GM12878 (cell line): ENCODE measurements around the gene NUDT1. TPM values are rescaled to one million over a fixed set of nuclear protein-coding genes. Genes with fewer than 3 reads are reported as not detected.

Source experiments
- ATAC-seq: fragments of 200-7000 bp; cut with Tn5 transposase; 3 replicates; pipeline ENCODE4 v1.9.1; 2020; ENCODE audit warnings: mild to moderate bottlenecking, moderate library complexity
- BruUV-seq: library from RNA; stranded (reverse); fragments of 400-500 nt; replicated peaks from 2 replicates; lab custom pipeline; 2021; lab: Mats Ljungman, UMichigan
- CTCF ChIA-PET: fragments of 300-600 bp; sonication (Branson Sonifier 250); formaldehyde crosslinking; extraction: SDS; loops from one replicate; lab custom pipeline; 2021; ENCODE audit warnings: inconsistent platforms; lab: Yijun Ruan, JAX
- POLR2A ChIA-PET: fragments of 350-600 bp; formaldehyde crosslinking; extraction: SDS; loops from one replicate; lab custom pipeline; 2021; ENCODE audit warnings: inconsistent platforms; lab: Charles Lee
- RAD21 ChIA-PET: fragments of 300-600 bp; sonication (Branson Sonifier 250); formaldehyde crosslinking; loops from one replicate; lab custom pipeline; 2023; ENCODE audit warnings: antibody characterized with exemption; ENCODE audit not compliant: unreplicated experiment; lab: Charles Lee
- SMC1A ChIA-PET: fragments of 300-600 bp; sonication (Branson Sonifier 250); formaldehyde crosslinking; loops from one replicate; lab custom pipeline; 2023; ENCODE audit not compliant: unreplicated experiment, uncharacterized antibody; lab: Charles Lee
- DNase-seq: peaks from one replicate; pipeline ENCODE4 v3.0.0-alpha.2; 2011; ENCODE audit warnings: low read depth, low spot score
- FAIRE-seq: peaks from 3 replicates; lab custom pipeline; 2011; peaks lifted over from hg19 to GRCh38; lab: Jason Lieb, UNC
- H2AFZ ChIP-seq: 2 replicates; pipeline ENCODE4 v1.6.0; 2011; ENCODE audit warnings: low read depth, low read length, control low read depth; ENCODE audit not compliant: control insufficient read depth
- H3K27ac ChIP-seq: 2 replicates; pipeline ENCODE4 v1.5.1; 2011; ENCODE audit warnings: control low read depth; ENCODE audit not compliant: control insufficient read depth, insufficient read depth
- H3K27me3 ChIP-seq, 2 experiments: replicated peaks in 1 of 2; 2 replicates each; pipeline versions ENCODE4 v1.6.0 to v1.6.1; 2011; ENCODE audit warnings: low read length in 1 of 2; ENCODE audit not compliant: control insufficient read depth in 2 of 2, insufficient read depth in 2 of 2
- H3K36me3 ChIP-seq, 2 experiments: 2 replicates each; pipeline ENCODE4 v1.5.1; 2011; ENCODE audit warnings: low read length in 1 of 2; ENCODE audit not compliant: control insufficient read depth in 2 of 2, insufficient read depth in 2 of 2
- H3K4me1 ChIP-seq: 2 replicates; pipeline ENCODE4 v1.6.1; 2011; ENCODE audit warnings: mild to moderate bottlenecking, low read length, moderate library complexity, mixed read lengths; ENCODE audit not compliant: control insufficient read depth, insufficient read depth
- H3K4me2 ChIP-seq: 2 replicates; pipeline ENCODE4 v1.6.0; 2011; ENCODE audit warnings: control low read depth; ENCODE audit not compliant: control insufficient read depth, insufficient read depth
- H3K4me3 ChIP-seq: fragments of 200-600 bp; sonication (generic); 2 replicates; pipeline ENCODE4 v1.5.1; 2016
- H3K79me2 ChIP-seq: 2 replicates; pipeline ENCODE4 v1.6.0; 2011; ENCODE audit warnings: low read length; ENCODE audit not compliant: control insufficient read depth, insufficient read depth
- H3K9ac ChIP-seq: 2 replicates; pipeline ENCODE4 v1.8.0; 2011; ENCODE audit warnings: low read length, control low read depth, mixed read lengths; ENCODE audit not compliant: control insufficient read depth, insufficient read depth
- H3K9me3 ChIP-seq: replicated peaks from 3 replicates; pipeline ENCODE4 v1.5.1; 2011; ENCODE audit warnings: mild to moderate bottlenecking, low read length; ENCODE audit not compliant: control insufficient read depth, insufficient read depth
- H4K20me1 ChIP-seq: 2 replicates; pipeline ENCODE4 v1.6.0; 2011; ENCODE audit not compliant: control insufficient read depth, insufficient read depth
- POLR2A ChIP-seq: IDR thresholded peaks from 2 replicates; pipeline ENCODE4 v1.6.1; 2011; ENCODE audit warnings: low read depth, mild to moderate bottlenecking, low read length
- WGBS: methylation state at CpG from one replicate; pipeline ENCODE4 v1.1.6; 2016; ENCODE audit warnings: low lambda C conversion rate; ENCODE audit not compliant: insufficient replicate concordance, insufficient coverage; ENCODE audit errors: missing lambda C conversion rate; 5-methylcytosine and 5-hydroxymethylcytosine counted together
- in situ Hi-C: fragments of 300-500 bp; cut with MboI; formaldehyde crosslinking; loops from 9 replicates; pipeline ENCODE4 v1.14.3; 2018; ENCODE audit warnings: mixed read lengths
- intact Hi-C: fragments of 100-400 bp; cut with micrococcal nuclease; formaldehyde crosslinking; loops from one replicate; pipeline ENCODE4 v1.14.2; 2022; ENCODE audit not compliant: unreplicated experiment
- polyA plus RNA-seq, 11 experiments: library from polyadenylated mRNA; depleted of rRNA in 4 of 11; unstranded in 6 of 11; stranded (reverse) in 5 of 11; fragments of >200 nt; fragmentation: Nextera tagmentation in 4 of 11; fragmentation: Illumina TruSeq in 1 of 11; extraction: Ambion mirVana in 4 of 11; extraction: Trizol in 1 of 11; gene quantifications; 1 replicate in 1 of 11; 2 replicates in 10 of 11; pipeline versions ENCODE4 v1.2.1 to v1.2.3, GENCODE V29; 2011 to 2016; ENCODE audit warnings: inconsistent platforms in 2 of 11, missing spikeins in 2 of 11, low read depth in 1 of 11
- total RNA-seq, 4 experiments: library from RNA; depleted of rRNA in 3 of 4; stranded (reverse); fragments of >200 nt in 3 of 4; fragmentation: Illumina TruSeq in 1 of 4; extraction: Trizol in 1 of 4; gene quantifications; 2 replicates each; pipeline versions ENCODE4 v1.2.1 to v1.2.3, GENCODE V29; 2013 to 2021
- TF ChIP-seq, protein P1 (sequence below), 3 experiments: IDR thresholded peaks in 2 of 3; conservative IDR thresholded peaks in 1 of 3; 2 replicates each; pipeline ENCODE4 v1.5.1; 2011; ENCODE audit warnings: low read depth in 3 of 3, low read length in 3 of 3, mild to moderate bottlenecking in 3 of 3, control low read depth in 2 of 3, moderate library complexity in 2 of 3, inconsistent platforms in 1 of 3, mixed read lengths in 1 of 3; ENCODE audit not compliant: control insufficient read depth in 2 of 3, insufficient read depth in 1 of 3; ENCODE audit errors: extremely low read depth in 1 of 3

Gene NUDT1
- total and polyA plus RNA-seq, 10 of the 15 experiments (the other 5 are each of a cell fraction or from before 2014, with no cell fraction given), result 7.7 to 122 (median 59.2) TPM

DNA sequence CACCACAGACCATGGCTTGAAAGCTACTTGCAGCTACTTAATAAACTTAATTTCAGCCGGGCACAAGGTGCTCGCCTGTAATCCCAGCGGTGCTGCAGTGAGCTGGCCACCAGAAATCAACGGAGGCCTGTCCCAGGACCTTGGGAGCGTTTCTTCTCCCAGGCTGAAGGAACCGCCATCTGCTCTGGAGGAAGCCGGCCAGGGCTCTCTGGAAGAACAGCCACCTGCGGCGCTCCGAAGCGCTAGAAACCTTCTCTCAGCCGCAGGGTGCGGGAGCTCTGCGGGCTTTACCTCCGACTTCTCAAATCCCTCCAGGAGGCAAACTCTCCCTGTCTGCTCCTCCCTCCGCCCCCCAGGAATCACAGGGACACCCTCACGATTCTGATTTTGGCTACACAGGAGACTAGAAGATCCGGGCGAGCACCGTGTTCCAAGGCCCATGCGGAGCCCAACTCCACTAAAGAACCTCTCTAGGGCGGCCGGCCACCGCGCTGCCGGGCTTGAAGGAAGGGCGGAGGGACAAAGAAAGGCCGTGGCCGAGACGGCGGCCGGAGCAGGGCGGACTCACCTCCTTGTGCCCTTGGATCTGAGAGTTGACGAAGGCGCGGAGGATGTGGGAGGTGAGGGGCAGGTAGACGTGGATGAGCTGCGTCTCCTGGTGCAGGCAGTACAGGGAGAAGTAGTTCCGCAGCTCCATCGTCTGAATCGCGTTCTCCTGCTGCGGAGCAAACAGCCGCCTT is 14.4 kb downstream of the NUDT1 start:
- intact Hi-C loops (no loop called here), in situ Hi-C loops (no loop called here)
- RAD21 ChIA-PET, result interaction anchor here (0.8 to 1.4 kb wide), 2 partner anchors 20 to 91 kb away, joined by 3 read pairs; no protein-coding TSS in a partner anchor
- FAIRE-seq (no peak), DNase-seq (no peak), ATAC-seq (no peak)
- Histone ChIP-seq H3K9ac (no peak overlapping the region), H2AFZ (no peak overlapping the region), H3K27me3 (no peaks in the 10 kb centered on the region), H3K4me3 (no peak overlapping the region), H3K4me2 (no peak overlapping the region), H4K20me1 (no peaks in the 10 kb centered on the region)
- WGBS, result 97% methylated on average over 42 of the region's 44 CpGs
- POLR2A ChIA-PET, result interaction anchor here (1.4 kb wide), 1 partner anchor 8 kb away, joined by 5 read pairs; no protein-coding TSS in a partner anchor
- CTCF ChIA-PET, result no interaction called here
- 0 out of 2 replicates have a peak, but pooled peaks have one; percentile 5 for TF ChIP-seq POLR2A
- TF ChIP-seq, protein P1, sequence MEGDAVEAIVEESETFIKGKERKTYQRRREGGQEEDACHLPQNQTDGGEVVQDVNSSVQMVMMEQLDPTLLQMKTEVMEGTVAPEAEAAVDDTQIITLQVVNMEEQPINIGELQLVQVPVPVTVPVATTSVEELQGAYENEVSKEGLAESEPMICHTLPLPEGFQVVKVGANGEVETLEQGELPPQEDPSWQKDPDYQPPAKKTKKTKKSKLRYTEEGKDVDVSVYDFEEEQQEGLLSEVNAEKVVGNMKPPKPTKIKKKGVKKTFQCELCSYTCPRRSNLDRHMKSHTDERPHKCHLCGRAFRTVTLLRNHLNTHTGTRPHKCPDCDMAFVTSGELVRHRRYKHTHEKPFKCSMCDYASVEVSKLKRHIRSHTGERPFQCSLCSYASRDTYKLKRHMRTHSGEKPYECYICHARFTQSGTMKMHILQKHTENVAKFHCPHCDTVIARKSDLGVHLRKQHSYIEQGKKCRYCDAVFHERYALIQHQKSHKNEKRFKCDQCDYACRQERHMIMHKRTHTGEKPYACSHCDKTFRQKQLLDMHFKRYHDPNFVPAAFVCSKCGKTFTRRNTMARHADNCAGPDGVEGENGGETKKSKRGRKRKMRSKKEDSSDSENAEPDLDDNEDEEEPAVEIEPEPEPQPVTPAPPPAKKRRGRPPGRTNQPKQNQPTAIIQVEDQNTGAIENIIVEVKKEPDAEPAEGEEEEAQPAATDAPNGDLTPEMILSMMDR (IDR thresholded peaks at IDR 0.05 in 2 of 3, conservative IDR thresholded peaks at IDR 0.05 in 1 of 3; ENCODE audit: control insufficient read depth in 2 of 3, extremely low read depth in 1 of 3, insufficient read depth in 1 of 3, low read depth in 3 of 3, low read length in 3 of 3), result no peak
- TF ChIP-seq, all 136 proteins: peak for 1
- BruUV-seq, result no TSS peak
- SMC1A ChIA-PET, result interaction anchor here (1.2 to 1.9 kb wide), 2 partner anchors 19 to 56 kb away, joined by 4 read pairs; no protein-coding TSS in a partner anchor
- H3K79me2 ChIP-seq, result peaks cover 7% of the 10 kb centered on the region
- H3K27ac ChIP-seq, result no peak overlapping the region
- peaks cover 35% of the 10 kb centered on the region for H3K4me1 ChIP-seq
- no peaks in the 10 kb centered on the region for H3K9me3 ChIP-seq
- peaks cover 8 to 44% of the 10 kb centered on the region in 2 experiments for H3K36me3 ChIP-seq
